Endothelial cell of umbilical vein (primary cell): ENCODE results near the gene OMA1. TPM values are rescaled to one million over a fixed set of nuclear protein-coding genes. Genes with fewer than 3 reads are reported as not detected.

Experiments
- BruUV-seq: library from RNA; stranded (reverse); fragments of 400-500 nt; replicated peaks from 2 replicates; lab custom pipeline; 2021; lab: Mats Ljungman, UMichigan
- CTCF ChIA-PET: fragments of 300-600, 350-600 bp; sonication (Branson Sonifier 250); formaldehyde crosslinking; loops from one replicate; lab custom pipeline; 2021; ENCODE audit warnings: antibody characterized with exemption, inconsistent platforms; lab: Charles Lee
- POLR2A ChIA-PET: fragments of 300-600, 350-600 bp; sonication (Branson Sonifier 250); formaldehyde crosslinking; loops from one replicate; lab custom pipeline; 2021; ENCODE audit warnings: antibody characterized with exemption, inconsistent platforms; lab: Charles Lee
- DNase-seq: peaks from one replicate; pipeline ENCODE4 v3.0.0-alpha.2; 2011; ENCODE audit warnings: low read depth, low spot score
- FAIRE-seq: peaks from 2 replicates; lab custom pipeline; 2011; peaks lifted over from hg19 to GRCh38; lab: Jason Lieb, UNC
- H2AFZ ChIP-seq: 2 replicates; pipeline ENCODE4 v1.6.0; 2012; ENCODE audit warnings: low read depth, low read length, control low read depth, inconsistent platforms
- H3K27ac ChIP-seq: 2 replicates; pipeline ENCODE4 v1.5.1; 2011; ENCODE audit warnings: low read depth, mild to moderate bottlenecking, control low read depth, low read length, moderate library complexity; ENCODE audit not compliant: insufficient read depth
- H3K27me3 ChIP-seq, 2 experiments: 2 replicates each; pipeline versions ENCODE4 v1.6.0 to v1.6.1; 2011; ENCODE audit warnings: low read length in 2 of 2, mixed read lengths in 1 of 2; ENCODE audit not compliant: control insufficient read depth in 2 of 2, insufficient read depth in 2 of 2
- H3K36me3 ChIP-seq, 2 experiments: 2 replicates in 1 of 2; 3 replicates in 1 of 2; pipeline ENCODE4 v1.5.1; 2011; ENCODE audit warnings: low read length in 2 of 2, mild to moderate bottlenecking in 1 of 2, moderate library complexity in 1 of 2; ENCODE audit not compliant: control insufficient read depth in 2 of 2, insufficient read depth in 2 of 2; ENCODE audit errors: extremely low read depth in 1 of 2
- H3K4me1 ChIP-seq: 3 replicates; pipeline ENCODE4 v1.5.1; 2011; ENCODE audit warnings: mild to moderate bottlenecking, low read length; ENCODE audit not compliant: control insufficient read depth, insufficient read depth; ENCODE audit errors: extremely low read depth
- H3K4me2 ChIP-seq: 2 replicates; pipeline ENCODE4 v1.6.1; 2011; ENCODE audit warnings: low read length, control low read depth, mixed read lengths; ENCODE audit not compliant: insufficient read depth
- H3K4me3 ChIP-seq, 3 experiments: fragments of 200-600 bp in 1 of 3; sonication (generic), shearing (Covaris generic) in 1 of 3; replicated peaks in 1 of 3; 2 replicates each; pipeline ENCODE4 v1.5.1; 2011 to 2016; ENCODE audit warnings: control low read depth in 3 of 3, low read length in 3 of 3, mild to moderate bottlenecking in 2 of 3, inconsistent platforms in 1 of 3, low read depth in 1 of 3, moderate library complexity in 1 of 3; ENCODE audit not compliant: insufficient read depth in 1 of 3
- H3K79me2 ChIP-seq: 2 replicates; pipeline ENCODE4 v1.6.0; 2012; ENCODE audit warnings: low read length, inconsistent platforms; ENCODE audit not compliant: control insufficient read depth, insufficient read depth
- H3K9ac ChIP-seq: replicated peaks from 2 replicates; pipeline ENCODE3; 2011; ENCODE audit warnings: low read length, control low read depth; ENCODE audit not compliant: insufficient read depth; ENCODE audit errors: extremely low read depth
- H3K9me1 ChIP-seq: replicated peaks from 3 replicates; pipeline ENCODE4 v1.6.0; 2011; ENCODE audit warnings: mild to moderate bottlenecking, low read length; ENCODE audit not compliant: control insufficient read depth, insufficient read depth; ENCODE audit errors: extremely low read depth
- H3K9me3 ChIP-seq: replicated peaks from 2 replicates; pipeline ENCODE4 v1.5.1; 2012; ENCODE audit warnings: low read length, inconsistent platforms; ENCODE audit not compliant: control insufficient read depth, insufficient read depth
- H4K20me1 ChIP-seq: replicated peaks from 2 replicates; pipeline ENCODE3; 2011; ENCODE audit warnings: mild to moderate bottlenecking, low read length; ENCODE audit not compliant: control insufficient read depth, insufficient read depth; ENCODE audit errors: extremely low read depth
- EZH2 ChIP-seq: IDR thresholded peaks from 2 replicates; pipeline ENCODE4 v1.6.1; 2012; ENCODE audit warnings: borderline replicate concordance, low read depth, mild to moderate bottlenecking, moderate library complexity, low read length, inconsistent platforms; ENCODE audit not compliant: severe bottlenecking
- FOS ChIP-seq: IDR thresholded peaks from 2 replicates; pipeline ENCODE4 v1.6.1; 2011; ENCODE audit warnings: mild to moderate bottlenecking, low read length, moderate library complexity, borderline replicate concordance; ENCODE audit not compliant: insufficient read depth
- GATA2 ChIP-seq: IDR thresholded peaks from 2 replicates; pipeline ENCODE4 v1.7.0; 2011; ENCODE audit warnings: low read depth, mild to moderate bottlenecking, moderate library complexity, mixed read lengths, low read length; ENCODE audit not compliant: insufficient read length, insufficient read depth
- JUN ChIP-seq: IDR thresholded peaks from 2 replicates; pipeline ENCODE4 v1.6.1; 2011; ENCODE audit warnings: borderline replicate concordance, low read depth; ENCODE audit not compliant: insufficient read length, insufficient read depth
- MYC ChIP-seq: IDR thresholded peaks from one replicate; pipeline ENCODE4 v1.6.1; 2011; ENCODE audit warnings: mild to moderate bottlenecking, low read depth, low read length
- POLR2A ChIP-seq: IDR thresholded peaks from 2 replicates; pipeline ENCODE4 v1.6.1; 2012; ENCODE audit warnings: low read depth, mild to moderate bottlenecking, control low read depth, low read length
- POLR2AphosphoS5 ChIP-seq: IDR thresholded peaks from 2 replicates; pipeline ENCODE4 v1.6.1; 2012; ENCODE audit warnings: low read depth, mild to moderate bottlenecking, control low read depth, low read length, moderate library complexity; ENCODE audit not compliant: insufficient read depth
- dilution Hi-C: fragments of 300-500 bp; cut with MboI; formaldehyde crosslinking; loops from one replicate; pipeline ENCODE4 v1.15.0; 2019; ENCODE audit warnings: low sequenced_read_pairs; ENCODE audit not compliant: extremely low pct_ligation_motif_present
- intact Hi-C: fragments of 100-400 bp; cut with micrococcal nuclease; formaldehyde crosslinking; loops from one replicate; pipeline ENCODE4 v1.10.0; 2022
- polyA plus RNA-seq, 4 experiments: library from polyadenylated mRNA; depleted of rRNA in 3 of 4; stranded (reverse) in 3 of 4; unstranded in 1 of 4; fragments of >200 nt; gene quantifications; 2 replicates each; pipeline versions ENCODE4 v1.2.1 to v1.2.3, GENCODE V29; 2011 to 2012; ENCODE audit warnings: missing spikeins in 1 of 4
- total RNA-seq: library from RNA; stranded (reverse); gene quantifications from 2 replicates; pipeline ENCODE4 v1.2.3, GENCODE V29; 2021
- TF ChIP-seq, protein P1 (sequence below): IDR thresholded peaks from 2 replicates; pipeline ENCODE4 v1.6.1; 2011; ENCODE audit not compliant: insufficient read depth, insufficient read length
- TF ChIP-seq, protein P2 (sequence below), 2 donors: IDR thresholded peaks; 1 replicate in 1 of 2; 2 replicates in 1 of 2; pipeline ENCODE4 v1.5.1; 2011; ENCODE audit warnings: low read length in 2 of 2, mild to moderate bottlenecking in 2 of 2, moderate library complexity in 2 of 2, control low read depth in 1 of 2, inconsistent platforms in 1 of 2, low read depth in 1 of 2; ENCODE audit not compliant: insufficient read depth in 1 of 2; ENCODE audit errors: extremely low read depth in 1 of 2

OMA1 gene
- total and polyA plus RNA-seq, 2 donors (not counting 3 experiments of a cell fraction or from before 2014, with no cell fraction given) = 4.0 to 4.6 TPM

DNA sequence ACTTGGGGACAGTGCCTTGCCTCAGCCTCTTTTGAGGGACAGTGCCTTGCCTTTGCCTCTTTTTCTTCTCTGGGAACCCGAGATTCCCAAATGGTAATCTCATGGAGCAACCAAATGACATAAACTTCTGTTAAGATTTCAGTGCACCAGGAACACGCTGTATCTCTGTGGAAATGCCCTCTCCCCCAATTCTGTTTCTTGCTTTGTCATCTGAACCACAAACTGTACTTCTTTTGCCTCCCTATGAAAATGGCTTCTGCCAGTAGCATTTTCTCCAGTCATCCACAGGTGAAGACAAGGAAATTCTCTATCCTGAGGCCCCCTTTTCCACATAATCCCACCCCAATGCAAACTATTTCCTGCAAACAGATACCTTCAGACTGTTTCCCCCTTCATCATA is 66.3 kb downstream of the OMA1 start:
- DNase-seq (no peak), FAIRE-seq (no peak)
- Histone ChIP-seq H3K27me3 (no peaks in the 10 kb centered on the region), H3K4me1 (no peaks in the 10 kb centered on the region), H3K4me2 (no peak overlapping the region), H3K4me3 (no peak overlapping the region), H3K9ac (no peak overlapping the region), H3K36me3 (no peaks in the 10 kb centered on the region), H3K27ac (no peak overlapping the region), H2AFZ (no peak overlapping the region), H3K9me3 (no peaks in the 10 kb centered on the region), H3K9me1 (no peaks in the 10 kb centered on the region), H4K20me1 (no peaks in the 10 kb centered on the region), H3K79me2 (no peaks in the 10 kb centered on the region)
- intact Hi-C loops = no loop called here
- BruUV-seq = no TSS peak
- CTCF ChIA-PET = no interaction called here
- dilution Hi-C loops = no loop called here
- POLR2A ChIA-PET = no interaction called here
- TF ChIP-seq, protein P1, sequence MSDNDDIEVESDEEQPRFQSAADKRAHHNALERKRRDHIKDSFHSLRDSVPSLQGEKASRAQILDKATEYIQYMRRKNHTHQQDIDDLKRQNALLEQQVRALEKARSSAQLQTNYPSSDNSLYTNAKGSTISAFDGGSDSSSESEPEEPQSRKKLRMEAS = no peak
- TF ChIP-seq POLR2AphosphoS5 (no peak), MYC (no peak), EZH2 (no peak), POLR2A (no peak), GATA2 (no peak), JUN (no peak), FOS (no peak)
- TF ChIP-seq, protein P2, sequence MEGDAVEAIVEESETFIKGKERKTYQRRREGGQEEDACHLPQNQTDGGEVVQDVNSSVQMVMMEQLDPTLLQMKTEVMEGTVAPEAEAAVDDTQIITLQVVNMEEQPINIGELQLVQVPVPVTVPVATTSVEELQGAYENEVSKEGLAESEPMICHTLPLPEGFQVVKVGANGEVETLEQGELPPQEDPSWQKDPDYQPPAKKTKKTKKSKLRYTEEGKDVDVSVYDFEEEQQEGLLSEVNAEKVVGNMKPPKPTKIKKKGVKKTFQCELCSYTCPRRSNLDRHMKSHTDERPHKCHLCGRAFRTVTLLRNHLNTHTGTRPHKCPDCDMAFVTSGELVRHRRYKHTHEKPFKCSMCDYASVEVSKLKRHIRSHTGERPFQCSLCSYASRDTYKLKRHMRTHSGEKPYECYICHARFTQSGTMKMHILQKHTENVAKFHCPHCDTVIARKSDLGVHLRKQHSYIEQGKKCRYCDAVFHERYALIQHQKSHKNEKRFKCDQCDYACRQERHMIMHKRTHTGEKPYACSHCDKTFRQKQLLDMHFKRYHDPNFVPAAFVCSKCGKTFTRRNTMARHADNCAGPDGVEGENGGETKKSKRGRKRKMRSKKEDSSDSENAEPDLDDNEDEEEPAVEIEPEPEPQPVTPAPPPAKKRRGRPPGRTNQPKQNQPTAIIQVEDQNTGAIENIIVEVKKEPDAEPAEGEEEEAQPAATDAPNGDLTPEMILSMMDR (IDR thresholded peaks at IDR 0.05; ENCODE audit: extremely low read depth in 1 of 2, insufficient read depth in 1 of 2, low read depth in 1 of 2, low read length in 2 of 2) = no peak
